Neural crest cell (in vitro differentiated cells): ENCODE data around the gene JTB. TPM values are rescaled to one million over a fixed set of nuclear protein-coding genes. Genes with fewer than 3 reads are reported as not detected.

Experiments
- DNase-seq: peaks from one replicate; pipeline ENCODE4 v3.0.0; 2021; ENCODE audit warnings: low read depth, mixed read lengths, low spot score
- H3K27ac Mint-ChIP-seq: one replicate; pipeline ENCODE4 v1.8.0; 2021; ENCODE audit warnings: mild to moderate bottlenecking, mixed read lengths; ENCODE audit not compliant: unreplicated experiment
- H3K27me3 Mint-ChIP-seq: 2 replicates; pipeline ENCODE4 v1.8.0; 2021; ENCODE audit warnings: low read depth, mild to moderate bottlenecking, mixed read lengths
- H3K36me3 Mint-ChIP-seq: 2 replicates; pipeline ENCODE4 v1.8.0; 2021; ENCODE audit warnings: low read depth, mild to moderate bottlenecking, mixed read lengths
- H3K4me1 Mint-ChIP-seq: 2 replicates; pipeline ENCODE4 v1.8.0; 2021; ENCODE audit warnings: mixed read lengths
- H3K4me3 Mint-ChIP-seq: one replicate; pipeline ENCODE4 v1.8.0; 2021; ENCODE audit warnings: mild to moderate bottlenecking, mixed read lengths
- H3K9me3 Mint-ChIP-seq: 2 replicates; pipeline ENCODE4 v1.8.0; 2021; ENCODE audit warnings: mixed read lengths
- CTCF ChIP-seq: fragments of 200-600 bp; sonication (generic); conservative IDR thresholded peaks from 2 replicates; pipeline ENCODE4 v1.5.0; 2021; ENCODE audit warnings: antibody characterized with exemption, mild to moderate bottlenecking
- total RNA-seq: library from RNA; stranded (reverse); gene quantifications from 2 replicates; pipeline ENCODE4 v1.2.1, GENCODE V29; 2021

Gene JTB
- total RNA-seq, 1 donor from 2014 or later: 72.9 TPM

- TF ChIP-seq CTCF: no peak
- no peak for DNase-seq
- Mint-ChIP-seq H3K4me3 (peak overlapping the region; percentile 88), H3K27ac (peak overlapping the region; percentile 98), H3K27me3 (peaks cover 2% of the 10 kb centered on the region), H3K4me1 (peaks cover 49% of the 10 kb centered on the region), H3K9me3 (no peaks in the 10 kb centered on the region), H3K36me3 (no peaks in the 10 kb centered on the region)
Measured at GRCh38 chr1:153957744-153958110, 19.7 kb downstream of the JTB start.

GRCh38 chr1:153956997-153957715, 20.3 kb downstream of the JTB start:
- no peak for TF ChIP-seq CTCF

GRCh38 chr1:153954826-153955225, 22.6 kb downstream of the JTB start:
- peak overlapping the region; percentile 76 for H3K4me3 Mint-ChIP-seq
- peaks cover 26% of the 10 kb centered on the region for H3K4me1 Mint-ChIP-seq
- no peaks in the 10 kb centered on the region for H3K9me3 Mint-ChIP-seq

More at GRCh38 chr1:153956997-153957715, 20.3 kb downstream of the JTB start:
- peak overlapping the region; percentile 98 for H3K27ac Mint-ChIP-seq
- no peaks in the 10 kb centered on the region for H3K36me3 Mint-ChIP-seq
- H3K9me3 Mint-ChIP-seq: no peaks in the 10 kb centered on the region
- no peak for DNase-seq
- H3K4me1 Mint-ChIP-seq: peaks cover 43% of the 10 kb centered on the region
- peak overlapping the region; percentile 88 for H3K4me3 Mint-ChIP-seq
- peaks cover 2% of the 10 kb centered on the region for H3K27me3 Mint-ChIP-seq

GRCh38 chr1:153953859-153954365, 23.6 kb downstream of the JTB start:
- no peak for DNase-seq
- H3K27ac Mint-ChIP-seq: no peak overlapping the region
- peak overlapping the region; percentile 76 for H3K4me3 Mint-ChIP-seq
- peaks cover 2% of the 10 kb centered on the region for H3K27me3 Mint-ChIP-seq
- H3K4me1 Mint-ChIP-seq: peaks cover 21% of the 10 kb centered on the region
- TF ChIP-seq CTCF: no peak
- no peaks in the 10 kb centered on the region for H3K9me3 Mint-ChIP-seq
- H3K36me3 Mint-ChIP-seq: no peaks in the 10 kb centered on the region

More at GRCh38 chr1:153954826-153955225, 22.6 kb downstream of the JTB start:
- no peaks in the 10 kb centered on the region for H3K36me3 Mint-ChIP-seq
- no peak overlapping the region for H3K27ac Mint-ChIP-seq
- DNase-seq: no peak
- TF ChIP-seq CTCF: no peak
- H3K27me3 Mint-ChIP-seq: peaks cover 2% of the 10 kb centered on the region

GRCh38 chr1:153951801-153952200, 25.7 kb downstream of the JTB start:
- Mint-ChIP-seq H3K9me3 (no peaks in the 10 kb centered on the region), H3K36me3 (no peaks in the 10 kb centered on the region), H3K27ac (no peak overlapping the region), H3K4me3 (no peak overlapping the region), H3K27me3 (no peaks in the 10 kb centered on the region), H3K4me1 (peaks cover 7% of the 10 kb centered on the region)
- TF ChIP-seq CTCF: no peak
- no peak for DNase-seq
